Fibroblast of pulmonary artery (primary cell): ENCODE results near the gene SGK2.
A peak's percentile ranks its signal among the peaks of the same experiment; 100 is the strongest.

ENCODE experiments used
- DNase-seq: peaks from one replicate; pipeline ENCODE4 v3.0.0-alpha.2; 2010; ENCODE audit warnings: low read depth
- H3K4me3 ChIP-seq: replicated peaks from 2 replicates; pipeline ENCODE4 v1.5.1; 2011; ENCODE audit warnings: low read depth, mild to moderate bottlenecking, control low read depth, low read length, moderate library complexity
- CTCF ChIP-seq: IDR thresholded peaks from 2 replicates; pipeline ENCODE4 v1.5.1; 2011; ENCODE audit warnings: mild to moderate bottlenecking, control low read depth, low read length, inconsistent platforms; ENCODE audit errors: missing control alignments

Gene SGK2

GRCh38 chr20:43560974-43561373 is 2.1 kb downstream of the SGK2 start:
- no peak for DNase-seq
- no peak overlapping the region for H3K4me3 ChIP-seq
- TF ChIP-seq CTCF: no peak

- peak; percentile 24 for TF ChIP-seq CTCF
Measured at GRCh38 chr20:43563429-43563828, 4.6 kb downstream of the SGK2 start.

GRCh38 chr20:43563991-43564390 is 5.2 kb downstream of the SGK2 start:
- no peak for DNase-seq
- no peak for TF ChIP-seq CTCF
- no peak overlapping the region for H3K4me3 ChIP-seq

More at GRCh38 chr20:43563429-43563828, 4.6 kb downstream of the SGK2 start:
- peak; percentile 30 for DNase-seq
- no peak overlapping the region for H3K4me3 ChIP-seq

GRCh38 chr20:43564455-43564854 is 5.6 kb downstream of the SGK2 start:
- DNase-seq: no peak
- no peak overlapping the region for H3K4me3 ChIP-seq
- TF ChIP-seq CTCF: no peak

GRCh38 chr20:43564993-43565757 is 6.3 kb downstream of the SGK2 start:
- no peak for DNase-seq
- TF ChIP-seq CTCF: no peak
- no peak overlapping the region for H3K4me3 ChIP-seq

GRCh38 chr20:43565758-43566104 is 6.9 kb downstream of the SGK2 start:
- DNase-seq: no peak
- no peak for TF ChIP-seq CTCF
- H3K4me3 ChIP-seq: no peak overlapping the region

GRCh38 chr20:43567477-43567876 is 8.7 kb downstream of the SGK2 start:
- DNase-seq: no peak
- no peak overlapping the region for H3K4me3 ChIP-seq
- no peak for TF ChIP-seq CTCF
